GM21447 (cell line): ENCODE measurements around the gene EIF2S2.

Source experiments
- ATAC-seq: cut with Tn5 transposase; IDR thresholded peaks from one replicate; pipeline ENCODE4 v1.9.1; 2021; ENCODE audit not compliant: unreplicated experiment

EIF2S2 gene

DNA sequence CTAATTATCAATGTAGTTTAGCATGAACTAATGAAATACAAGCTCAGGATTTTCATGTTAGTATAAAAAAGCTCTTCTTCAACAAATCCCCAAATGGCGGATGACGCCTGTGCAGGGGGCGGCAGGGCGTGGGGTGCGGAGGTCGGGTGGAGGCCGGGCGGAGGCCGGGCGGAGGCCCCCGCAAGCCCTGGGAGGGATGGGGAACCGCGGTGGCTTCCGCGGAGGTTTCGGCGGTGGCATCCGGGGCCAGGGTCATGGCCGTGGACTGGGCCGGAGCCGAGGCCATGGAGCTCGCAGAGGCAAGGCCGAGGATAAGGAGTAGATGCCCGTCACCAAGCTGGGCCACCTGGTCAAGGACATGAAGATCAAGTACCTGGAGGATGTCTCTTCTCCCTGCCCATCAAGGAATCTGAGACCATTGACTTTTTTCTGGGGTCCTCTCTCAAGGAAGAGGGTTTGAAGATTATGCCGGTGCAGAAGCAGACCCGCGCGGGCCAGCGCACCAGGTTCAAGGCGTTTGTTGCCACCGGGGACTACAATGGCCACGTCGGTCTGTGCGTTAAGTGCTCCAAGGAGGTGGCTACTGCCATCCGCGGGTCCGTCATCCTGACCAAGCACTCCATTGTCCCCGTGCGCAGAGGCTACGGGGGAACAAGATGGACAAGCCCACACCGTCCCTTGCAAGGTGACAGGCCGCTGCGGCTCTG is 10.4 kb upstream of the EIF2S2 start:
- ATAC-seq: no peak

DNA sequence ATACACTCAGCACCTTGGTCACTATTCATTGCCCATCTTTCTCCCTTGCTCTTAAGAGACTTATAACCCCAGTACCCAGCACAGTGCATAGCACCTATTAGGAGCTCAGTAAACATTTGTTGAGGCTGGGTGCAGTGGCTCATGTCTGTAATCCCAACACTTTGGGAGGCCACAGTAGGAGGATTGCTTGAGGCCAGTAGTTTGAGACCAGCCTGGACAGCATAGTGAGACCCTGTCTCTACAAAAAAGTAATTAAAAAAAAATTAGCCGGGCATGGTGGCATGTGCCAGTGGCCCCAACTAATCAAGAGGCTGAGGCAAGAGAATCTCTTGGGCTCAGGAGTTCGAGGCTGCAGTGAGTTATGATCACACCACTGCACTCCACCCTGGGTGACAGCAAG is 8.2 kb upstream of the EIF2S2 start:
- no peak for ATAC-seq

DNA sequence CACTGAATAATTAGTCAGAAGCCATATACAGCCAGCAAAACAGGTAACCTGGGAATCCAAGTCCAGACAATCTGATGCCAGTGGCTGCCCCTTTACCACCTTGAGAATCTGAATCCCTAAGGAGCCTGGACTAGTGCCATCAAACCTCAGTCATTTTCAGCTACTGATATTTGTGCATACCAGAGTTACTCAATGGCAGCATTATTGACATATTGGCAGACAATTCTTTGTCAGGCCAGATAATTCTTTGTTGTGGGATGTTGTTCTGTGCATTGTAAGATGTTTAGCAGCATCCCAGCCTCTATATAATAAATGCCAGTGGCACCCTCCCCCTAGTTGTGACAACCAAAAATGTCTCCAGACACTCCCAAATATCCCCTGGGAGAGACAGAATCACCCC is 3.2 kb upstream of the EIF2S2 start:
- ATAC-seq: no peak

DNA sequence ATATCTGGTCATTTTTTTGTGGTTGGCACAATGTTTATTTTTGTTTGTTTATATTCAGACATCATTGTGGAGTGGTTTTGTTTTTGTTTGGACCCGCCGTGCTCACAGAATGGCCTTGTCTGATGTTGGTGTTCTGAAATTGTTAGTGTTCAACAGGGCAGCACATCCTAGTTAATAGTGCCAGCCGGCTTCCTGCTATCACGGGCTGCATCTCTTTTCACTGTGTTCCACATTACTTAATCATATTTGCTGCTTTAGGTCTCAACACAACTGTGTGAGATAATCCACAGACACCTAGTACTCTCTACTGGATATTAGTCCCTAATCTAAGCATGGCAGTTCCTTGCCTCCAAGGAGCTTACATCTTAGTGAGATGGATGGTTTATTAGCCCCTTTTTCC is 2.8 kb upstream of the EIF2S2 start:
- no peak for ATAC-seq

DNA sequence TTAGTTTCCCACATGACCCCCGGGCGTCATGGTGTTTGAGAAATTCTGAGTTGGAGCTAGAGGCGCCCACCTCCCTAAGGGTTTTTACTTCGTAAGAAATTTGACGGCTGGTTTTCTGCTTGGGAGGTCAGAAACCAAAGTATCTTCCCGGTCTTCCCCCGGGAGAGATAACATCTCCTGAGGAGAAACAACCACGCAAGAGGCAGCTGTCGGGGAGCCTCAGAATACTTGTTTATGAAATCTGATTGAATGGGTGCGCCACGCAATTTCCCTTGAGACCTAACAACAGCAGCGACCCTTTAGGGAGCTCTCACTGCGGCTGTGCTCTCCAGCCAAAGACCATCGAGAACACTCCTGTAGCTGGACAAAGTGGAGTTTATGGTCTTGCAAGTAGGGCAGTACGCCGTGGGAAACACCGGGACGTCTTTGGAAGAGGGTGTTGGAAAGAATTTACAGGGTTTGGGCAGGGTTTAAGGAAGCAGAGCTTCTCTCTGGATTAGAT is 608 bp upstream of the EIF2S2 start:
- ATAC-seq: no peak

DNA sequence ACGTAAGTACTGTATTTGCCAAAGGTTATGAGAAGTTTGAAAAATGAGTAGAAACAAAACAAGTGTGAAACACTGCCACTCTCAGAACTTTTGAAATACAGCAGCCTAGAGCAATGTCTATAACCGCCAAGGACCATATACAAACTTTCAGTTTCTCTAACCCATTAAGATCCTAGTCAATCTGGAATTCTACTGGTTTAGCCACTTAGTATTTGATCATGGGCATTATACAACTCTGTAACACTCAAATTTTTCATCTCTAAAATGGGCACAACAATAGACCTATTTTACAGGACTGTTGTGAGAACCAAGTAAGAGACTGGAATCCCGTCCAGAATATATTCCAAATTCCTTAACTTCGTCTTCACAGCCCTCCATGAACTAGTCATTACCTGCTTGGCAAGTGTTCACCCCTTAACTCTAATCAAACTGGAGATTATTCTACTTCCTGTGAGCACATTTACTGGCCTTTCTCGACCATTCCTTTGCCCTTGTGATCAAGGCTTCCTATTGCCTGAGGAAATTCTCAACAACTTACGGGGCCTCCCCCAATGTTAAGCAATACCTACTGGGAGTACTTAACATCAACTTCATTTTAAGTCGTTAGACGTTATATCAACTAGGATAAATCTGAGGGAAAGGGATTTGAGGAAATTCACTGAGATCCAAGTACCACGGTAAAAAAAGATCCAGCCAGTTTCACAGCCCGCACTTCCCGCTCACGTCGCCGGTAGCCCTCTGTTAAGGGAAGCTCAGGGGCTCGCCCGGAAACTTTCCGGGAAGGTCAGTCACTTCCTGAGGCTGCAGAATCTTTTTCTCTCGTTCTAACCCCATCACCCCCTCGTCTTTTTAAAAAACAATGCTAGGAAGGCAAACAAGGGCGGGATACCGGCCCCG is 1.1 kb downstream of the EIF2S2 start:
- no peak for ATAC-seq

DNA sequence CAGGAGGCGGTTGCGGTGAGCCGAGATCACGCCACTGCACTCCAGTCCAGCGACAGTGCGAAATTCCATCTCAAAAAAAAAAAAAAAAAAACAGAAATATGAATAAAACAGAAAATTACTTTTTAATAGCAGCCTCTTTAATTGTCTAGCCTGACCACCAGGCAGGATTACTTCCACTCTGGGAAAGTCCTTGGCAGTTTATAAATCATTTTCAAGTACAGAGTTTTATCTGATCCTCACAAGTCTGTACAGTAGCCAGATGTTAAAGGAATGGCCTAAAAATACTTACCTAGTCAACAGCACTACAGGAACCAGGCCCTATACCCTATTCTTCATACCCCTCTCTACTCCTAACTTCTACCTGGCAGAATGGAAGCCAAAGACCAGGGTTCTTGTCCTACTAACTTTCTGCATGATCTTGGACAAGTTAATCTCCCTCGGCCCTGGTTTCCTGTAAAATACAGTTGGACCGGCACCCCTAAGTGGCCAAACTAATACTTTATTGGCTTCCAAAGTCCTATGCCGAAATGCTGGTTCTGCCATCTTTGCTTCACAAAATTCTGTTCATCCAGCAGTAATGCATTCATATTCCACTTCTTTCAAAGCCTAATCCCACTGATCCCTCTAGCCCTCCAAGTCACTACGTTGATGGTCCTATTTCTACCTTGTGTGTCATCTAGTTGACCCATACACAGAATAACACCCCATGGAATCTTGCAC is 1.9 kb downstream of the EIF2S2 start:
- no peak for ATAC-seq

DNA sequence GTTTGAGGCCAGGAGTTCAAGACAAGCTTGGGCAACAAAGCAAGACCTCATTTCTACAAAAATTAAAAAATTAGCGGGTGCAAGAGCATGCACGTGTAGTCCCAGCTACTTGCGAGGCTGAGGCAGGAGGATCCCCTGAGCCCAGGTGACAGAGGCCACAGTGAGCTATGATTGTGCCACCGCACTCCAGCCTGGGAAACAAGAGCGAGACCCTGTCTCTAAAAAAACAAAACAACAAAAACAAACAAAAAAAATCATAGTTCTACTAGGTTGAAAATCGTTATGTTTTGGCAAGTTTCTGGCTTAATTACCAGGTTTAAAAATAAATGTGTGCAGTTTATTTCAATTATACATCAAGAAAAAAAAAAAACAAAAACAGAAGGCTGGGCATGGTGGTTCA is 2.6 kb downstream of the EIF2S2 start:
- ATAC-seq: no peak

DNA sequence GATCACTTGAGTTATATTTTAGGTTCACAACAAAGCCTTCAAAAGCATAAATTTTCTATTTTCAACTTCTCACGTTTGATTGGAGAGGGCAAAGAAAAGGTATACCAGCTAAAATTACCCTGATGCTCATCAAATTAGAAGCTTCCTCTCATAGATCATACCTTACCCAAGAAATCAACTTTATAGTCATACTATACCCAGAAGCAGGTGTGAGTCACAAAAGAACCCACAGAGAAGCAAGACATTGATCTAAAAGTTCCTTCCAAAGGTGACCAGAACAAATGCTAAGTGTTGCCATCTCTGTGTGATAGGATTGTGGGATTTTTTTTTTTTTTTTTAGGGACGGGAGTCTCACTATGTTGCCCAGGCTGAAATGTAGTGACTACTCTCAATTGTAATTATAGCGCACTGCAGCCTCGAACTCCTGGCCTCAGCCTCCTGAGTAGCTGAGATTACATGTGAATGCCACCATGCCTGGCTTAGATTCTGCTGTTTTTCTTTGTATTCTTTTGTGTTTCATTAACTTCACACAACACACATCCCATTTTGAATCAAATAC is 3.3 kb downstream of the EIF2S2 start:
- ATAC-seq: no peak

DNA sequence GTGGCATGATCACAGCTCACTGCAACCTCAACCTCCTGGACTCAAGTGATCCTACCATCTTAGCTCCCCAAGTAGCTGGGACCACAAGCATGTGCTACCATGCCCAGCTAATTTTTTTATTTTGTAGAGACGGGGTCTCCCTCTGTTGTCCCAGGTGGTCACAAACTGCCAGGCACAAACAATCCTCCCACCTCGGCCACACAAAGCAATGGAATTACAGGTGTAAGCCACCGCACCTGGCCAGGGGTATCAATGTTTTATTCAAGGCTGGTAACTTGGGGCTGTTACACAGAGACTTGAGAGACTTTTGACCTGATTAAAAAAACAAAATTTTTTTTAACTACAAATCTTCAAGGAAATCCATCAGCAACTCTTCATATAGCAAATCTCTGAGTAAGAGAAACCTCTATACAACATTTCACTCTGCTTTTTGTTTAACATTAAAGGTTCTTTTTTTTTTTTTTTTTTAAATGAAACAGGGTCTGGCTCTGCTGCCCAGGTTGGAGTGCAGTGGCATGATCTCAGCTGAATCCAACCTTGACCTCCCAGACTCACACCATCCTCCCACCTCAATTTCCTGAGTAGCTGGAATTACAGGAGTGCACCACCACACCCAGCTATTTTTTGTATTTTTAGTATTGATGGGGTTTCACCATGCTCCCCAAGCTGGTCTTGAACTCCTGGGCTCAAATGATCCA is 5.9 kb downstream of the EIF2S2 start:
- ATAC-seq: no peak

DNA sequence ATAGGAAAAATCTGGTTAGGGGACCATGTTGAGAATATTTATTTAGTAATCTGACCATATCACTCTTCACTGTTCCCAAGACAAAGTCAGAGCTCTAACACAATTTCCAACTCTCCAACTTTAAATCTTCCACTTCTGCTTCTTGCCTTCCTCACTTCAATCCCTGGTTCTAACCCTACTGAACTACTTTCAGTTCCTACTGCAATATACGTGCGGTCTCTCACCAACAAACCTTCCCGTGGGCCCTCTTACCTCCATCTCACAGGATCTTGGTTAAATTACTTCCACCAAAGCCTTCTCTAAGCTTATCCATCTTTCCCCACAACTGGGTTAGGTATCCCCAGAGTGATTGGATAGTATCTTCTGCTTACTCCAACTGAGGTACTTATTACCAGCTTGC is 8.0 kb downstream of the EIF2S2 start:
- no peak for ATAC-seq

DNA sequence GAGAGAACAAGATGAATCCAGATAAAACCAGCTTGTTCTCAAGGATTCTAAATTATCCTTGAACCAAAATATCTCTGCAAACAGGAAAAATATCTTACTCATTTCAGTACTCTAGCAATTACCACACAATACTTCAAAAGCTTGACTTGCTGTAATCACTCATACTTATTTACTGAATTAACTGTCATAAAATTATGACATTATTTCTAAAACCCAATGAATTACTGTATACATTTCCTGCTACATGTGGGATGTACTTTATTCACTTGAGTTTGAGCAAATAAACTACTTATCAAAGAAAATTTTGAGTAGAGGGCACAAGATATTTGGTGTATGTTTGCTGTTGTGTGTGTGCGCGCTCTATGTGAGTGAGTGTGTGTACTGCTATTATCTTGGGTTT is 9.7 kb downstream of the EIF2S2 start:
- no peak for ATAC-seq

DNA sequence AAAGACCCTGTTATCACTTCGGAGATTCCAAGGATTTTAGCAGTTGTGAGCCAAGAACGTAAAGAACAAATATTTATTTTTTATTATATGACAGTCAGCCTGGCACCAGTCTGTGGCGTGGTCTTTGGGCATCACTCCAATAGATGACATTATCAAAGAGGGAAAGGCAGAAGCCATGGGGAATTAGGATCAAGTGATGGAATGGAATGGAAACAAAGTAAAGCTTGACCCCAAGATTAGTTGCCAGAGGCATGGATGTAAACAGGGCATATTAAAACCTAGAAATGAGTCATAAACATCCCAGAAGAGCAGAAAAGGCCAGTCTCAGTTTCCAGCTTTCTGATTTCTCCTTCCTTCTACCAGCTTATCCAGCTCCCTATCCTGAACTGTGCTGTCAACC is 11.5 kb downstream of the EIF2S2 start:
- ATAC-seq: no peak

DNA sequence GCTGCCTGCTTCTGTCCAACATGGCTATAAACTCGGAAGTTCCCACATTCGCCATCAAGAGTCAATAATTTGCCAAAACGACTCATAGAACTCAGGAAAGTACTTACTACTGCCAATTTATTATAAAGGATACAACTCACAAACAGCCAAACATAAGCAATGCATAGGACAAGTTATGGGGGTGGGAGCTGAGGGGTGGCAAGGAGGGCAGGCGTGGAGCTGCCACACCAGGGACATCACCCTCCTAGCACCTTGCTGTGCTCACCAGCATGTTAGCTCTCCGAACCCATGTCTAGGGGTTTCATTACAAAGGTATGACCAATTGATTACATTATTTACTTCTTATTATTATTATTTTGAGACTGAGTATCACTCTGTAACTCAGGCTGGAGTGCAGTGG is 12.4 kb downstream of the EIF2S2 start:
- ATAC-seq: no peak

DNA sequence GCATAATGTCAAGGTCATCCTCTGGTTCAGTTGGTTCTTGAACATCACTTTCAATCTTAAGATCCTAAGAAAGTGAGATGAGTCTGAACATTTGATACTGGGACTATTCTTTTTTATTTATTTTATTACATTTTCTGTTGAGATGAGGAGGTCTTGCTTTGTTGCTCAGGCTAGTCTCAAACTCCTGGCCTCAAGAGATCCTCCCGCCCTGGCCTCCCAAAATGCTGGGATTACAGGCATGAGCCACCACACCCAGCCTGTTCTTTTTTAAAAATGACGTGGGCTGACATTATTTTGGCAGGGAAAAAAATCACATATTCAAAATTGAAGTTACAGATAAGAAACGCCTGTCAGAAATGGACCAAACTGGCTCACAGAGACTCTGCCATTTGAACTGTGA is 13.5 kb downstream of the EIF2S2 start:
- ATAC-seq: no peak

DNA sequence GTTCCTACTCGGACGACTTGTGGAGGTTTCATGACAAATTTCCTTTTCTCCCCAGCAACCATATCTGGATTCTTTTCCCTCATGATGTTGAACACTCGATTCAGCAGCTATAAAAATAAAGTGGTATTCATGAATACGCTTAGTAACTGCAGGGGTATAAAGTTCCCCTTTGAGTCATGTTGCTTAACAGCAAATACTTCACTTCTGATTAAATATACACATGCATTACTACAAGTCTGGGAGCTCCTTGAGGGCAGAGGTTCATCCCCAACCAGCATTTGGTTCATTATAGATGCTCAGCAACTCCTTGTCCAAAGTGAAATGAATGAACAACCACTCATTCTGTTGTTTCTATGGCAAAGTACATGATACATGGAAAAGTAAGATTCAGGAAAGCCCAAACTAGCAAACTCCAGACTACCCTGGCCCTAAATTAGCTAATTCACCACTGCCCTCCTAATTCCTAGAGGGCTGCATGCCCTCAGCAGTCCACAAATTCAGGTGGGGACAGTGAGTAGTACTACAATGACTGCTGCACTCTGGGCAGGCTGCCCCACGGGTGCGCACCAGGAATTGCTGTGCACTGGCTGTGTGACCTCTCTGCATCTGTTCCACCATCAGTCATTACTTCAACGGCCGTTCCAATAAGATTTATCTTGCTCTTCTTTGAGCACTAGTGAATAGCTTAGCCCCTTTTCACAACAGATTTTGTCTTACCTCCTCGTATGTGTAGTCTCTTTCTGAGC is 15.2 kb downstream of the EIF2S2 start:
- no peak for ATAC-seq

DNA sequence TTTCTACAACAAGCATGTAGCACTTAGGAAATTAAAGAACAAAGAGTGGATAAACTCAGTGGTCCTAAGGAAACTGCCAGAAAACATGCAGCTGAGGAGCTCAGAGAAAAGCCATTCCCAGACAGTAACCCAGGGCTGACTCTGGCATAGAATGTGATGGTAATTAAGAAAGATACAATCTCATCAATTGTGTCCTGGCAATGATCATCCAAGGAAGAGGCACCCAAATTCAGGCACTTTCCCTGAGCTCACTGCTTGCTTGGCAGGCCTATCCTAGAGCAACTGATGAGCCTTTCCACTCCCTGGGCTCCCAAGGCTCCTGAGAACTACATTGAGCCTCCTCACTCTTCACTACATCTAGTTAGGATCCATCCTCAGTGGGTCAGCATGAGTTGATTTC is 16.2 kb downstream of the EIF2S2 start:
- ATAC-seq: no peak

DNA sequence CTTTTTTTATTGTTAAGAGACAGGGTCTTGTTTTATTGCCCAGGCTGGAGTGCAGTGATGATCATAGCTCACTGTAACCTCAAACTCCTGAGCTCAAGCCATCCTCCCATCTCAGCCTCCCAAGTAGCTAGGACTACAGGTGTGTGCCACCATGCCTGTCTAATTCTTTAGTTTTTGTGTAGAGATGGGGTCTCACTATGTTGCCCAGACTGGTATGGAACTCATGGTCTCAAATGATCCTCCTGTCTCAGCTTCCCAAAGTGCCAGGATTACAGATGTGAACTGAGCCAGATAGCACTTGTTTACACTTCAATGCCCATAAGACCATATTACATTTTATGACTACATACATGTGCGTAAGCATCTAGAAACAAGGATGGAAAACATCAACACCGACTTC is 18.1 kb downstream of the EIF2S2 start:
- no peak for ATAC-seq

DNA sequence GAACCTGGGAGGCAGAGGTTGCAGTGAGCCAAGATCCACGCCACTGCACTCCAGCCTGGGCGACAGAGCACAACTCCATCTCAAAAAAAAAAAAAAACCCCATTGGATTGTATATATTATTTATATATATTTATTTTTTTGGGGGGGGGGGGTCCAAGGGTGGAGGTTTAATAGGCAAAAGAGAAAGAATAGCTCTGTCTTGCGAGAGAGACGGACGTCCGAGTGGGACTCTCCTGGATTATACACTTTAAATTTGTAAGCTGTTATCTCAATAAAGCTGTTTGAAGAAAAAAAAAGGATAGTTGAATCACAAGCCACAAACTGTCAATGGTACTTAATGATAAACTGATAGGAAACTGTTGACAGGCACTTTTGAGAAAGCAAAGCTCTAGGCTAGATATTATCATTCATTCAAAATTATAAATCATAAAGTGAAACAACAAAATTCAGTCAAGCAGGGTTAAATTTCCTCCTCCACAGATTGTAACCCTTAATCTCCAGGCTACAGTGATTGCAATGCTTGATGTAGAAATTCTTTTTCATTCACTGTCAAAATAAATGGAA is 20.3 kb downstream of the EIF2S2 start:
- no peak for ATAC-seq

DNA sequence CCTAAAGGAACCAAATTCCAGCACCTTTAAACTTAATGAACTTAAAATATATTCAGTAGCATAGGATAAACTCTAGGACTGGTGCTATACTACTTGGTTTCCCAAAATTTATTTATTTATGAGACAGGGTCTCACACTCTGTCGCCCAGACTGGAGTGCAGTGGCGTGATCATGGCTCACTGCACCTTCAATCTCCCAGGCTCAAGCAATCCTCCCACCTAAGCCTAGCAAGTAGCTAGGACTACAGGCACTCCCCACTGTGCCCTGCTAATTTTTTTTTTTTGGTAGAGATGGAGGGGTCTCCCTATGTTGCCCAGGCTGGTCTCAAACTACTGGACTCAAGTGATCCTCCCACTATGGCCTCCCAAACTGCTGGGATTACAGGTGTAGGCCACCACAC is 21.4 kb downstream of the EIF2S2 start:
- no peak for ATAC-seq
